D341Med (cell line): ENCODE data around the gene ANKS1B.
A peak's percentile ranks its signal among the peaks of the same experiment; 100 is the strongest.
"Not testable (repeated sequence)": the region's sequence is repeated elsewhere in the genome, so short reads cannot be mapped to it uniquely, and the experiment has no call there.

Source experiments
- DNase-seq: peaks from one replicate; pipeline ENCODE4 v3.0.0; 2012; ENCODE audit warnings: low spot score

The ANKS1B gene

DNA sequence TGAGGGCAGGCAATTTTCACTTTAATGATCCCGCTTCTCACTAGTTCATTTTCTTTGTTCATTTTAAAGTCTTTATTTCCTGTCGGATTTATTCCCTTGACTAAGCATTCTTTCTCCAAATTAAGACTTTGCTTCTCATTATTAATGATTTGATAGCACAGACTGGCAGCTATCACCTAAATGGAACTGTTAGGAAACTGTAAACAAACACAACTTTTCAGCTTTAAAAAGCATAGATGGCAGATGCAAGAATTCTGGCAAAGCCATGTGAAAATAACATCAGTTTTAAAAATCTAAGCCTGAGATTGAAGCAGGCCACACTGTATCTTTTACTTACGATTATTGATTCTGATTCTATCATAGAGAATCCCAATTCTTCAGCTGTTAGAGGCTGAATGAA, 225.7 kb downstream of the ANKS1B start:
- DNase-seq = no peak

GRCh38 chr12:99752740-99753139, 232.0 kb downstream of the ANKS1B start:
- DNase-seq = no peak

DNA sequence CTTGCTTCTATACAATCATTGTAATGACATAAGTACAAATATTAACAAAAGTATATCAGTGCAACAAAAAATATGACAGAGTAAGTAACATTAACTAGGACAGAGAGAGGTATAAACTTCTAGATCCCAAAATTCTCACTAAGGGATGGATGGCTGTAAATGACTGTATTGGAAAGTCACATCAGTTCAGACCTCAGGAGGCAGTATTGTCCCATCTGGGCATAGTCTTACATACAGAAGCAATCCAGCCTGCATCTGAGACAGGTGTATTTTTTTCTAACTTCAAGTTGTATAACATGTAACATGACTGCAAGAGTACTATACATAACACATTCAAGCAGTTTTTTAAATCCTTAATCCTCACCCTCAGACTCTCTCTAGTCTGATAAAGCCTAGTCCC, 238.2 kb downstream of the ANKS1B start:
- no peak for DNase-seq

GRCh38 chr12:99745895-99746294, 238.8 kb downstream of the ANKS1B start:
- DNase-seq = no peak

DNA sequence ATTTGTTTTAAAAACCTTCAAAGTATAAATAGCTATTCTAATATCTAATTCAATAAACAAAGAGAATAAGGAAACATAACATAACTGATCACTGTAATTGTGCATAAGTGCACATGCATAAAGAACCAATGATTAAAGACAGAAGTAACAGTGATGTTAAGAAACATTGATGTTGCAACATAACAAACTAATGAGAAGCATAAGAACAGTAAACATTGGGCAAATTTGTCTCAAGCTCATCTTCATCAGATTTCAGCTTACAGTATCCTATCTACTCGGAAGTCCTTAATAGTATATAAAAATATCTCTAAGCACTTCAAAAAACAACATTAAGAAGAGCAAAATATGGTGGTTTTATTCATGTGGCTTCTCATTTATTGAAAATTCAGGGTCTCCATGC, 239.6 kb downstream of the ANKS1B start:
- no peak for DNase-seq

DNA sequence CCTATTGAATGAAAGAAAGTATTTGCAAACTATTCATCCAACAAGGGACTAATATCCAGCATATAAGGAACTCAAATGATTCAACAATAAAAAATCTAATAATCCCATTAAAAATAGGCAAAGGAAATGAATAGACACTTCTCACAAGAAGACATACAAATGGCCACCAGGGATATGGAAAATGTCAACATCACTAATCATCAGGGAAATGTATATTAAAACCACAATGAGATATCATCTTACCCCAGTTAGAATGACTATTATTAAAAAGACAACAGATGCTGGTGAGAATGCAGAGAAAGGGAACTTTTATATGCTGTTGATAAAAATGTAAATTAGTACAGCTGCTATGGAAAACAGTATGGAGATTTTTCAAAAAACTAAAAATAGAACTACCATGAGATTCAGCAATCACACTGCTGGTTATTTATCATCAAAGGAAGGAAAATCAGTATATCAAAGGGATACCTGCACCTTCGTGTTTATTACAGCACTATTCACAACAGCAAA, 247.9 kb downstream of the ANKS1B start:
- no peak for DNase-seq

GRCh38 chr12:99732131-99732530, 252.6 kb downstream of the ANKS1B start:
- DNase-seq = no peak

DNA sequence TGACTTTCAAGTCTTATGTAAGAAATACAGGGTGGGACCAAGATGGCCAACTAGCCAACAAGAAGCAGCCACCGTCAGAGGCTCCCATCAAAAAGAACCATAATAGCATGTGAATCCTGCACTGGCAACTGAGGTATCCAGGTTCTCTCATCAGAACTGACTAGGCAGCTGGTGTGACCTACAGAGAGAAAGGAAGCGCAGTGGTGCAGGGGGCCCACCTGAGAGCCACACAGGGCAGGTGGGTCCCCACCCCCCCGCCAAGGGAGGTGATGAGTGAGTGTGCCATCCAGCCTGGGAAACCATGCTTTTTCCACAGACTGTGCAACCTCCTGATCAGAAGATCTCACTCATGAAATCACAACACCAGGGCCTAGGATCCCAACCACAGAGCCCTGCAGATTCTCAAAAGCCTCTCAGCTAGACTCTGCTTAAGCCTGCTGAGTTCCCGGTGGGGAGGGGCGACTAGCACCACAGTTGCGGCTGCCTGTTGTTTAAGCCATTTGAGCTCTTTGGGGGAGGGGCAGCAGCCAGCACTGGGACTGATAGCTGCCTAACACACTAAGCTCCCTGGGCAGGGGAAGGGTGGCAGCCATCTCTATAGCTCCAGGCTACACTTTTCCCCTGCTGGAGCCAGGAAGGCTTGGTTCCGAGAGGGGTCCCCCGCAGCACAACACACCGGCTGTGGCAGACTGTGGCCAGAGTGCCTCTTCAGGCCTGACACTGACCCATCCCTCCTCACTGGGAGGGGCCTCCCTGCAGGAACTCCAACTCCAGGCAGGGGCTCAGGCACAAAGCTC, 261.8 kb downstream of the ANKS1B start:
- peak; percentile 21 for DNase-seq

DNA sequence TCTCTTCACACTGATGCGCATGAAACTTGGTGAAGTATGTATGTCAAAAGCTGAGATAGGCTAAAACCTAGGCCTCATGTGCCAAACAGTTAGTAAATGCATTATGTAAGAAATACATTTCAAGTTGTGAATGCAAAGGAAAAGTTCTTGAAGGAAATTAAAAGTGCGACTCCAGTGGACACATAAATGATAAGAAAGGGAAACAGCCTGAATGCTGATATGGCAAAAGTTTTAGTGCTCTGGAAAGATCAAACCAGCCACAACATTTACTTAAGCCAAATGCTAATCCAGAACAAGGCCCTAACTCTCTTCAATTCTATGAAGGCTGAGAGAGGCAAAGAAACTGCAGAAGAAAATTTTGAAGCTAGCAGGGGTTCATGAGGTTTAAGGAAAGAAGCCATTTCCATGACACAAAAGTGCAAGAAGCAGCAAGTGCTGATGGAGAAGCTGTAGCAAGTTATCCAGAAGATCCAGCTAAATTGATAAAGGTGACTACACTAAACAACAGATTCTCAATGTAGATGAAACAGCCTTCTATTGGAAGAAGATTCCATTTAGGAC, 262.9 kb downstream of the ANKS1B start:
- no peak for DNase-seq

DNA sequence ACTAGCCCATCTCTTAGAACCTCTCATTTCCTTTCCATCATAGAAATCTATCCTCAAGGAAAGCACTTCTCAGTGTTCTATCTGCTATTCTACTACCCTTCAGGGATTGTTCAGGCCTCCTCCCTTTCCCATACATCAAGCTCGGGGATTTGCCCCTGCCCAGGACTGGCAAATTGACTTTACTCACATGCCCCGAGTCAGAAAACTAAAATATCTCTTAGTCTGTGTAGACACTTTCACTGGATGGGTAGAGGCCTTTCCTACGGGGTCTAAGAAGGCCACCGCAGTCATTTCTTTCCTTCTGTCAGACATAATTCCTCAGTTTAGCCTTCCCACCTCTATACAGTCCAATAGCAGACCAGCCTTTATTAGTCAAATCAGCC, 264.7 kb downstream of the ANKS1B start:
- not testable (repeated sequence) for DNase-seq

DNA sequence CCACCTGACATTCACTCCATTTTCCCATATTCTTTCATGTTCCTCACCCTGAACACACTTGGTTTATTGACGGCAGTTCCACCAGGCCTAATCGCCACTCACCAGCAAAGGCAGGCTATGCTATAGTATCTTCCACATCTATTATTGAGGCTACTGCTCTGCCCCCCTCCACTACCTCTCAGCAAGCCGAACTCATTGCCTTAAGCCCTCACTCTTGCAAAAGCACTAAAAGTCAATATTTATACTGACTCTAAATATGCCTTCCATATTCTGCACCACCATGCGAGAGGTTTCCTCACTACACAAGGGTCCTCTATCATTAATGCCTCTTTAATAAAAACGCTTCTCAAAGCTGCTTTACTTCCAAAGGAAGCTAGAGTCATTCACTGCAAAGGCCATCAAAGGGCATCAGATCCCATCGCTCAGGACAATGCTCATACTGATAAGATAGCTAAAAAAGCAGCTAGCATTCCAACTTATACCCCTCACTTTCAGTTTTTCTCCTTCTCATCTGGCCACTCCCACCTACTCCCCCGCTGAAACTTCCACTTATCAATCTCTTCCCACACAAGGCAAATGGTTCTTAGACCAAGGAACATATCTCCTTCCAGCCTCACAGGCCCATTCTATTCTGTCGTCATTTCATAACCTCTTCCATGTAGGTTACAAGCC, 265.2 kb downstream of the ANKS1B start:
- not testable (repeated sequence) for DNase-seq

DNA sequence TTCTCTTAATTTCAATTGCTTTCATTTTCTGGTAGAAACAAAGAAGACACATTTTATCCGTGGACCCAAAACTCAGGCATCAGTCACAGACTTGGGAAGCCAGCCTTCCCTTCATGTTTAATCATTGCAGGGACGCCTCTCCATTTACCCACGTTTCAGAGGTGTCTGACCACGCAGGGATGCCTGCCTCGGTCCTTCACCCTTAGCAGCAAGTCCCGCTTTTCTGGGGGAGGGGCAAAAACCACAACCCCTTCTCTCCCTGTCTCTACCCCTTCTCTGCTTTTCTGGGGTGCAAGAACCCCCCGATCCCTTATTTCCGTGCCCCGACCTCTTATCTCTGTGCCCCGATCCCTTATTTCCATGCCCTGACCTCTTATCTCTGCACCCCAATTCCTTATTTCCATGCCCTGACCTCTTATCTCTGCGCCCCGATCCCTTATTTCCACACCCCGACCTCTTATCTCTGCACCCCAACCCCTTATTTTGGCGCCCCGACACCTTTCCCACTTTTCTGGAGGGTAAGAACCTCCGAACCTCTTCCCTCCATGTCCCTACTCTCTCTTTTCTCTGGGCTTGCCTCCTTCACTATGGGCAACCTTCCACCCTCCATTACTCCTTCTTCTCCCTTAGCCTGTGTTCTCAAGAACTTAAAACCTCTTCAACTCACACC, 268.8 kb downstream of the ANKS1B start:
- not testable (repeated sequence) for DNase-seq

- not testable (repeated sequence) for DNase-seq
Observed at GRCh38 chr12:99714921-99715320, 269.8 kb downstream of the ANKS1B start.

DNA sequence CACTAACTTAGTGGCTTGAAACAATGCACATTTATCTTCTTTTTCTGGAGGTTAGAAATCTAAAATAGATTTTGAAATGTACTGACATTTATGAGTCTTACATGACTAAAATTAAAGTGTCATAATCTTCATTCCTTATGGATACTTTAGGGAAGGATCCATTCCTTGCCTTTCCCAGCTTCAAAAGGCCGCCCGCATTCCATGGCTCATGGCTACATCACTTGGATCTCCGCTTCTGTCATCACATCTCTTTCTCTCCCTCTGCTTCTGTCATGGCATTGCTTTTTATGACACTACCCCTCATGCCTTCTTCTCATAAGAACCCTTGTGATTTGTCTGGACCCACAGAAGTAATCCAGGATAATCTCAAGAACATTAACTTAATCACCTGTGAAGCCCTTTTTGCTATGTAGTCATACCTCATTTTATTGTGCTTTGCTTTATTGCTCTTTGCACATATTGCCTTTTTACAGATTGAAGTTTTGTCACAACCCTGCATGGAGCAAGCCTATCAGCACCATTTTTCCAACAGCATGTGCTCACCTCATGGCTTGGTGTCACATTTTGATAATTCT, 270.7 kb downstream of the ANKS1B start:
- no peak for DNase-seq

DNA sequence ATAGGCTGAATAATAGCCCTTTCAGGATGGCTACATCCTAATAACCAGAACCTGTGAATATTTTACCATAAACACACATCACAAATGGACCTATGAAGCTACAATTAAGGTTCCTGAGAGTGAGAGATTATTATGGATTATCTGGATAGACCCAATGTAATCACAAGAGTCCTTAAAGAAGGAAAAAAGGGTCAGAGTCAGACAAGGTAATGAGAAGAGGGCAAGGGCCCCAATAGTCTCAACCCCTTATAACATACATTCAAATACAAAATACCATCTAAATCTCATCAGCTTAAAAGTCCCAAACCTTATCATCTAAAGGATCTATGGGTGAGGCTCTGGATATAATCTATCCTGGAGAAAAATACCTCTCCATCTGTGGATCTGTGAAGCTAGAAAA, 272.5 kb downstream of the ANKS1B start:
- no peak for DNase-seq

GRCh38 chr12:99711246-99711645, 273.5 kb downstream of the ANKS1B start:
- no peak for DNase-seq

DNA sequence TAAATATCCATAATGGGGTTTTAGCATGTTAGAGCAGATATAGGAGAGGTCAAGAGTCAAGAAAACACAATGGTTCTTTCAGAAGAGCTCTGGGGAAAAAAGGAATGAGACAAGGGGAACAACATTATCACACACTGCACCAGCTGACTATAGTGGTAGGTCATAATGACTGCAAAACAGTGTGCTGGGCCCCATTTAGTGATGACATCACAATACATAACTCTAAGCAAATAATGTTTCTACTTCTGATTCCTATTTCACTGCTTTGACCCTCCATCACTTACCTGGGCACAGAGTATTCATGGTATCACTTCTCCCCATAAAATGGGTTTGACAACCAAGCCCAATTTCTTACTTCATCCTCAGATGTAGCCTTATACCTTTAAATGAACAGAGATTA, 275.1 kb downstream of the ANKS1B start:
- DNase-seq = no peak

- no peak for DNase-seq
Observed at GRCh38 chr12:99709116-99709515, 275.6 kb downstream of the ANKS1B start.

- DNase-seq = no peak
Observed at GRCh38 chr12:99707883-99708282, 276.9 kb downstream of the ANKS1B start.

GRCh38 chr12:99706736-99707473, 277.8 kb downstream of the ANKS1B start:
- DNase-seq = no peak

- DNase-seq = no peak
Observed at GRCh38 chr12:99704458-99704857, 280.3 kb downstream of the ANKS1B start.

GRCh38 chr12:99704036-99704435, 280.7 kb downstream of the ANKS1B start:
- DNase-seq = no peak
